ENCODE data around the gene AURKAIP1.

The AURKAIP1 gene

DNA sequence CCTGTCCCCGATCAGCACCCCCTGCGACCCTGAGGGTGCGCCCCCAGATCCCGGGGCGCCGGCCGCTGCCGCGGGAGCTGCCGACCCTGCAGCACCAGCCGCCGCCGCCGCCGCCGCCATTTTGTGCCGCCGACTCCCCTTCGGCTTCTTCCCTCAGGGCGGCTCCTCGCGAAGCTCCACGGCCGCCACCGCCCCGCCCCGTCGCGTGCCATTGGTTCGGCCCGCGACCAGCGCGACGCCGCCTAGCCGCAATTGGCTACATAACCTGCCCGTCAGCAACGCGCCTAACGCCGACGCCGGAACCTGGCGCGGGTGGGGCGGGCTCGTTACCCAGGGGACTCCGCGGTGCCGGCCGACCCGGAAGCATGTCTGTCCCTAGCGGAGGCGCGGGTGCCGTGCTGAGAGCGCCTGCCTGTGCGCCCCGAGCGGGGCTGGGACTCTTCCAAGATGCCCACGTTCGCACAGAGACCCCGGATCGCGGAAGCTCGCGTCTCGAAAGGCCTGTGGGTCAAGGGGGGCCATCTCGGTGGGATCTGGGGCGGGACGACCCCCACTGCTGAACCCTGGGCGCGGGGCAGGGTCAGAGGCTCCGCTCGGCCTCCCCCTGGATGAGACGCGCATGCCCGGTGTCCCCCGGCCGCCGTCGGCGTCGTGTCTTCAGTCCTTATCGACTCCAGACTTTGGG is 24.3 kb upstream of the AURKAIP1 start, which contains the start of gene CCNL2:
Gene CCNL2, minus strand, starts transcription at position 149 of the 685 bp plus-strand sequence. Its CDS starts 29 bp downstream, at position 120.
- H3K4me2 ChIP-seq (ENCODE audit: insufficient read depth, low read length): peak within 1 kb of the TSS; percentile 98
- TF ChIP-seq, protein P1, sequence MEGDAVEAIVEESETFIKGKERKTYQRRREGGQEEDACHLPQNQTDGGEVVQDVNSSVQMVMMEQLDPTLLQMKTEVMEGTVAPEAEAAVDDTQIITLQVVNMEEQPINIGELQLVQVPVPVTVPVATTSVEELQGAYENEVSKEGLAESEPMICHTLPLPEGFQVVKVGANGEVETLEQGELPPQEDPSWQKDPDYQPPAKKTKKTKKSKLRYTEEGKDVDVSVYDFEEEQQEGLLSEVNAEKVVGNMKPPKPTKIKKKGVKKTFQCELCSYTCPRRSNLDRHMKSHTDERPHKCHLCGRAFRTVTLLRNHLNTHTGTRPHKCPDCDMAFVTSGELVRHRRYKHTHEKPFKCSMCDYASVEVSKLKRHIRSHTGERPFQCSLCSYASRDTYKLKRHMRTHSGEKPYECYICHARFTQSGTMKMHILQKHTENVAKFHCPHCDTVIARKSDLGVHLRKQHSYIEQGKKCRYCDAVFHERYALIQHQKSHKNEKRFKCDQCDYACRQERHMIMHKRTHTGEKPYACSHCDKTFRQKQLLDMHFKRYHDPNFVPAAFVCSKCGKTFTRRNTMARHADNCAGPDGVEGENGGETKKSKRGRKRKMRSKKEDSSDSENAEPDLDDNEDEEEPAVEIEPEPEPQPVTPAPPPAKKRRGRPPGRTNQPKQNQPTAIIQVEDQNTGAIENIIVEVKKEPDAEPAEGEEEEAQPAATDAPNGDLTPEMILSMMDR (IDR thresholded peaks at IDR 0.05; ENCODE audit: borderline replicate concordance, extremely low read depth, low read length, poor library complexity, severe bottlenecking): peak; percentile 68
- no peak for TF ChIP-seq EZH2 (IDR thresholded peaks at IDR 0.05; ENCODE audit: borderline replicate concordance, low read depth, low read length, severe bottlenecking)
- H3K9me3 ChIP-seq (ENCODE audit: insufficient read depth, low read length, severe bottlenecking): no peaks in the 10 kb centered on the region
- ATAC-seq (ENCODE audit: insufficient read depth, low read depth): peak; percentile 95
- DNase-seq: peak; percentile 99
- peak within 1 kb of the TSS; percentile 71 for H3K9ac ChIP-seq (ENCODE audit: low read depth, low read length)
- H2AFZ ChIP-seq (ENCODE audit: low read depth, low read length): peak within 1 kb of the TSS; percentile 75
- peaks cover 75% of the 10 kb centered on the region for H3K36me3 ChIP-seq (ENCODE audit: insufficient read depth, low read length)
- H4K20me1 ChIP-seq (ENCODE audit: insufficient read depth, low read length): peaks cover 28% of the 10 kb centered on the region
- peak within 1 kb of the TSS; percentile 88 for H3K27ac ChIP-seq (ENCODE audit: low read length)
- H3K27me3 ChIP-seq (ENCODE audit: insufficient read depth, low read length, poor library complexity): no peaks in the 10 kb centered on the region
- peaks cover 81% of the 10 kb centered on the region for H3K79me2 ChIP-seq (ENCODE audit: insufficient read depth, low read length)
- H3K4me1 ChIP-seq (ENCODE audit: insufficient read depth, low read length): peaks cover 50% of the 10 kb centered on the region
- peak within 1 kb of the TSS; percentile 87 to 94 for H3K4me3 ChIP-seq (ENCODE audit: low read depth in 1 of 2, low read length in 2 of 2)

DNA sequence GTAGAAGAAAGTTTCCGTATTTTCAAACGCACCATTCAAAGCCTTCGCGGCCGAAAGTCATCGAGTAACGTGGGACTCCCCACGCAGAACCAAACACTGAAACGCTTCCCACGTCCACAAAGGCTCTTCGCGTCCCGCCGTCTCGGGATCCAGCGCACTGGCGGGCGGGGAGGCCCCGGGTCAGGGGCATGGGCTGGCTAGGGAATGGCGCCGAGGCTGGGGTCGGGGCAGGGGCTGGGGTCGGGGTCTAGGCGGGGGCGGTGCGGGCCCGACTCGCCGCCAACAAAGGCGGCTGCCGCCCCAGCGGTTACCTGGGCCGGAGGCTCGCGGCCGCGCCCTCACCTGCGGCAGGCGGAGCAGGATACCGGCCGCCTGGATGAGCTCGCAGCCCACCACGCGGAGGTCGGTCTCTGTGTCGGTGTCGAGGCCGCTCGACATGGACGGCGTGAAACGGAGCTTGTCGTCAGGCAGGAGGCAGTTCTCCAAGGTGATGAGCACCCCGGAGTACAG is 23.7 kb upstream of the AURKAIP1 start:
- Histone ChIP-seq H3K4me1 (ENCODE audit: insufficient read depth, low read length) (peaks cover 50% of the 10 kb centered on the region), H4K20me1 (ENCODE audit: insufficient read depth, low read length) (peaks cover 28% of the 10 kb centered on the region), H3K9me3 (ENCODE audit: insufficient read depth, low read length, severe bottlenecking) (no peaks in the 10 kb centered on the region), H3K79me2 (ENCODE audit: insufficient read depth, low read length) (peaks cover 83% of the 10 kb centered on the region), H3K9ac (ENCODE audit: low read depth, low read length) (peak overlapping the region; percentile 71), H3K27ac (ENCODE audit: low read length) (peak overlapping the region; percentile 88), H3K4me2 (ENCODE audit: insufficient read depth, low read length) (peak overlapping the region; percentile 82), H3K27me3 (ENCODE audit: insufficient read depth, low read length, poor library complexity) (no peaks in the 10 kb centered on the region), H2AFZ (ENCODE audit: low read depth, low read length) (peak overlapping the region; percentile 75), H3K4me3 (ENCODE audit: low read depth in 1 of 2, low read length in 2 of 2) (peak overlapping the region; percentile 84 to 87; a peak in 3 of 4 replicates), H3K36me3 (ENCODE audit: insufficient read depth, low read length) (peaks cover 78% of the 10 kb centered on the region)
- TF ChIP-seq, protein P1 (IDR thresholded peaks at IDR 0.05; ENCODE audit: borderline replicate concordance, extremely low read depth, low read length, poor library complexity, severe bottlenecking): no peak
- no peak for TF ChIP-seq EZH2 (IDR thresholded peaks at IDR 0.05; ENCODE audit: borderline replicate concordance, low read depth, low read length, severe bottlenecking)
- ATAC-seq (ENCODE audit: insufficient read depth, low read depth) (0 out of 3 replicates have a peak, but pooled peaks have one; percentile 0), DNase-seq (no peak)

DNA sequence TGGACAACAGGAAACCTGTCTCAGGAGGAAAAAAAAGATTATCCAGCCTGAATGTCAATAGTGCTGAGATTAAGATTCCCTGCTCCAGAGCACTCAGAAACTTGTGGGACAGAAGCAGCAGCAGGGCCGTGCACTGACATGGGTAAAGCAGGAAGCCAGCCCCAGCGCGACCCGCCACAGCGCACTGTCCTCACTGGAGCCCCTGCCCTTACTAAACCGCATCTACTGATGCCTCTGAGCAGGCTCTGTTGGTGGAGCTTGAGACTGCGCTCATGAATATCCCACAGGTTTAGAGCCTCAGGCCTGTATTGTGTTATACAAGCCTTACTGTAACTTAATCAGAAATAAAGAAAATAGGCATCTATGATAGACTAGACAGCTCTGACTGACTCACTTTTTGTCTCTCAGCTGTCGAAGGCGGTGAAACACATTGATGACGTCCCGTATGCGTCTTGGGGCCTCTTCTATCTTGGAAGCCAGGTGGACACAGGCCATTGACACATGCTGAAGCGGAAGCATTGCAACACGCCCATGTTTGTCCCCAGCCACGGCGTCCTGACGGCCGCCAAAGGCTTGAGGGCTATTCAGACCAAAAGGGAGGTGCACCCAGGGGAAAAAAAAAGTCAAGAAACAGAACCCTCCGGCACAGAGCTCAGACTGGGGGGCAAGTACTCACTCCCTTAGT is 23.0 kb upstream of the AURKAIP1 start:
- peak overlapping the region; percentile 88 for H3K27ac ChIP-seq (ENCODE audit: low read length)
- peak overlapping the region; percentile 82 for H3K4me2 ChIP-seq (ENCODE audit: insufficient read depth, low read length)
- H4K20me1 ChIP-seq (ENCODE audit: insufficient read depth, low read length): peaks cover 35% of the 10 kb centered on the region
- H3K27me3 ChIP-seq (ENCODE audit: insufficient read depth, low read length, poor library complexity): no peaks in the 10 kb centered on the region
- peaks cover 79% of the 10 kb centered on the region for H3K36me3 ChIP-seq (ENCODE audit: insufficient read depth, low read length)
- peak overlapping the region; percentile 84 to 87; a peak in 3 of 4 replicates for H3K4me3 ChIP-seq (ENCODE audit: low read depth in 1 of 2, low read length in 2 of 2)
- peaks cover 50% of the 10 kb centered on the region for H3K4me1 ChIP-seq (ENCODE audit: insufficient read depth, low read length)
- DNase-seq (no peak), ATAC-seq (ENCODE audit: insufficient read depth, low read depth) (no peak)
- no peak for TF ChIP-seq EZH2 (IDR thresholded peaks at IDR 0.05; ENCODE audit: borderline replicate concordance, low read depth, low read length, severe bottlenecking)
- TF ChIP-seq, protein P1 (IDR thresholded peaks at IDR 0.05; ENCODE audit: borderline replicate concordance, extremely low read depth, low read length, poor library complexity, severe bottlenecking): no peak
- no peak overlapping the region for H2AFZ ChIP-seq (ENCODE audit: low read depth, low read length)
- H3K9me3 ChIP-seq (ENCODE audit: insufficient read depth, low read length, severe bottlenecking): no peaks in the 10 kb centered on the region
- peak overlapping the region; percentile 71 for H3K9ac ChIP-seq (ENCODE audit: low read depth, low read length)
- H3K79me2 ChIP-seq (ENCODE audit: insufficient read depth, low read length): peaks cover 85% of the 10 kb centered on the region
